Mesothelial cell of epicardium (in vitro differentiated cells): ENCODE data around the gene CMSS1. TPM values are rescaled to one million over a fixed set of nuclear protein-coding genes. Genes with fewer than 3 reads are reported as not detected.

Experiments used
- DNase-seq, 2 experiments: peaks; one replicate each; pipeline ENCODE4 v3.0.0; 2021; ENCODE audit warnings: low spot score in 2 of 2; ENCODE audit not compliant: unreplicated experiment in 2 of 2
- H3K27ac Mint-ChIP-seq: 2 replicates; pipeline ENCODE4 v1.8.0; 2021; ENCODE audit warnings: mixed read lengths
- H3K27me3 Mint-ChIP-seq: 2 replicates; pipeline ENCODE4 v1.8.0; 2021; ENCODE audit warnings: low read depth, mixed read lengths
- H3K36me3 Mint-ChIP-seq: 2 replicates; pipeline ENCODE4 v1.8.0; 2021; ENCODE audit warnings: mixed read lengths
- H3K4me1 Mint-ChIP-seq: 2 replicates; pipeline ENCODE4 v1.8.0; 2021; ENCODE audit warnings: mixed read lengths
- H3K4me3 Mint-ChIP-seq: 2 replicates; pipeline ENCODE4 v1.8.0; 2021; ENCODE audit warnings: mild to moderate bottlenecking, moderate library complexity, mixed read lengths
- H3K9me3 Mint-ChIP-seq: 2 replicates; pipeline ENCODE4 v1.8.0; 2021; ENCODE audit warnings: mixed read lengths
- total RNA-seq: library from RNA; stranded (reverse); gene quantifications from 3 replicates; pipeline ENCODE4 v1.2.1, GENCODE V29; 2021
- TF ChIP-seq, protein P1 (sequence below): fragments of 200-600 bp; sonication (generic); IDR thresholded peaks from one replicate; pipeline ENCODE4 v1.5.0; 2021; ENCODE audit warnings: antibody characterized with exemption; ENCODE audit not compliant: unreplicated experiment

CMSS1 gene
- total RNA-seq, 1 donor from 2014 or later: 30.0 TPM

DNA sequence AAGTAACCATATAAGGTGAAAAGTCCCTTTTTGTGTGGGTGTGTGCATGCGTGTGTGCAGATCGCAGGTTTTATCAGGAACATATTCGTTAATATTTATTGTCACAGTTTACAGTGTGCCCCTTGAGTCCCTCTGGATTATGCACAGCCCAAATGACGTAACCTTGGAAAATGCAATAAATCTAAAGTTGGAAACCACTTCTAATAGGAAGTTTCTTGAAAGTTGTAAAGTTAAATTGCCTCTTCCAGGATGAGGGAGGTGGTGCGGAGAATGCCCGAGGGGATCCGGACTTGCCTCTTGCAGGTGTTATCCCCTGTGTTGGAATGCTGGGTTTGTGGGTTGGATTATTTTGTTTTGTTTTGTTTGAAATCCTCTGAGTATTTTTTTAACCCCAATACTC lies 143.3 kb downstream of the CMSS1 start:
- TF ChIP-seq, protein P1, sequence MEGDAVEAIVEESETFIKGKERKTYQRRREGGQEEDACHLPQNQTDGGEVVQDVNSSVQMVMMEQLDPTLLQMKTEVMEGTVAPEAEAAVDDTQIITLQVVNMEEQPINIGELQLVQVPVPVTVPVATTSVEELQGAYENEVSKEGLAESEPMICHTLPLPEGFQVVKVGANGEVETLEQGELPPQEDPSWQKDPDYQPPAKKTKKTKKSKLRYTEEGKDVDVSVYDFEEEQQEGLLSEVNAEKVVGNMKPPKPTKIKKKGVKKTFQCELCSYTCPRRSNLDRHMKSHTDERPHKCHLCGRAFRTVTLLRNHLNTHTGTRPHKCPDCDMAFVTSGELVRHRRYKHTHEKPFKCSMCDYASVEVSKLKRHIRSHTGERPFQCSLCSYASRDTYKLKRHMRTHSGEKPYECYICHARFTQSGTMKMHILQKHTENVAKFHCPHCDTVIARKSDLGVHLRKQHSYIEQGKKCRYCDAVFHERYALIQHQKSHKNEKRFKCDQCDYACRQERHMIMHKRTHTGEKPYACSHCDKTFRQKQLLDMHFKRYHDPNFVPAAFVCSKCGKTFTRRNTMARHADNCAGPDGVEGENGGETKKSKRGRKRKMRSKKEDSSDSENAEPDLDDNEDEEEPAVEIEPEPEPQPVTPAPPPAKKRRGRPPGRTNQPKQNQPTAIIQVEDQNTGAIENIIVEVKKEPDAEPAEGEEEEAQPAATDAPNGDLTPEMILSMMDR: no peak
- no peaks in the 10 kb centered on the region for H3K27me3 Mint-ChIP-seq
- peak overlapping the region; percentile 80 for H3K27ac Mint-ChIP-seq
- DNase-seq: peak in 1 of 2 experiments; percentile 40
- peaks cover 20% of the 10 kb centered on the region for H3K4me1 Mint-ChIP-seq
- H3K4me3 Mint-ChIP-seq: no peak overlapping the region
- H3K36me3 Mint-ChIP-seq: no peaks in the 10 kb centered on the region
- H3K9me3 Mint-ChIP-seq: no peaks in the 10 kb centered on the region

DNA sequence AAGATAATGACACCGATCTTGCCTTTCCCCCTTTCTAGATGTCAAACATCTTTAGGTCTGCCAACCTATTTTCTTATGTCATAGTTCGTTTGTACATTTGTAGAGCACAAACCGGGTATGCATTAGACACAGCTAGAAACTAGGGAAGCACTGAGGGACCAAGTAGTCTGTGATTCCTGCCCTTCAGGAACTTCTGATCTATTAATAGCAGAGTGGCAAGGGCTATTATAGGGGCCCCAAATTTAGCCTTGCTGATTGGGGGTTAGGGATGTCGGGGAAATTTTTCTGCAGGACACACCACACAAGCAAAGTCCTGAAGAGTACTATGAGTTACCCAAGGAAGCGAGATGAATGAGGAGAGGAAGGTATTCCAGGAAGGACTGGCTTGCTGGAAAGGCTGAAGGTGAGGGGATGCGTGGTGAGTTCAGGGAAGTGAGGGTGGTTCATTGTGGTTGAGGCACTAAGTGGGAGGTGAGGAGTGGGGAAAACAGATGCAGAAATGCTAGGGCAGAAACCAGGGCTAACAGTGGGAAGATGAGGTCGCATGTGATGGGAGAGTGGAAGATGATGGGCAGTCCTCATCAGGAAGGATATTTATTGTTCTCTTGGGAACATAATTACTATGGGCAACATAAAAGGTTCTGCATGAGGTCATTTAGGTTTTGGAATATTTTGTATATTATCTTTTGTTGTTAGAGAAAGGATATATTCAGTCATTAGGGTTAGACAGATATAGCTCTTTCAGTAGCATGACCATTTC lies 144.3 kb downstream of the CMSS1 start:
- Mint-ChIP-seq H3K27ac (no peak overlapping the region), H3K4me3 (no peak overlapping the region), H3K27me3 (no peaks in the 10 kb centered on the region), H3K4me1 (peaks cover 20% of the 10 kb centered on the region), H3K9me3 (no peaks in the 10 kb centered on the region), H3K36me3 (no peaks in the 10 kb centered on the region)
- DNase-seq: no peak
- TF ChIP-seq, protein P1: no peak

DNA sequence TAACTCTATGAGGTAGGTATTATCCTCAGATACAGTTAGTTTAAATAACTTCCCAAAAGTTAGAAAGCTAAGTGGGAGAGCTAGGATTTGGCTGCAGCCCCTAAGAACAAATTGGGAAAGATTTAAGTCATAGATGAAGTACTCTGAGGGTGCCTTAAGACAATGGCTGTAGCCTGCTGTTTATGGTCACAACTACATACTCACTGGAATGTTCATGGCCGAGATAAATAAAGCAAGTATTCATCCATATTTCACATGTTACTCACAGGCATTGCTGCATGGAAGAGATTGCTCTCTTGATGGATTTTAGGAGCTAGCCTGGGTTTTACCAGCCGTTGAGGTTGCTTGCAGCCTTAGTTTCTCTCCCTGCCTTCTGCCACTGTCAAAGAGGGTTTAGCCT lies 145.0 kb downstream of the CMSS1 start:
- Mint-ChIP-seq H3K9me3 (no peaks in the 10 kb centered on the region), H3K4me1 (peaks cover 20% of the 10 kb centered on the region), H3K36me3 (no peaks in the 10 kb centered on the region), H3K27me3 (no peaks in the 10 kb centered on the region), H3K27ac (no peak overlapping the region), H3K4me3 (no peak overlapping the region)
- DNase-seq: no peak
- TF ChIP-seq, protein P1: no peak

DNA sequence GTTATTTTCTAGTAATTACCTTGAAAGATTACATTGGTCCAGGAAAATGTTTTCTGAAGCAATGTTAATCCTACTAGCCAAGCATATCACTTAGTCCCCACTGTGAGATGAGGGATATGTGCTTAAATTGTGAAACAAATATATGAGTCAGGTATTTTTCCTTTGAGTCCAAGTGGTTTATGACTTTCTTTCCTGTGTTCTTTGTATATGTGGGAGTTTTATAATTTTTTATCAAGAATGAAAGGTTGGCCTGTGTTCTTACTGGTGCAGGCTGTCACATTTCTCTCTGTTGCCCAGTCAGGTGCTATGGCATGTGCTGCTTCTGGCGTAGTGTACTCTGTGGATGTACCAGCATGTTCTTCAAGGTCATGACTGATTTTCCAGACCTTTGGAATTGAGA lies 147.4 kb downstream of the CMSS1 start:
- Mint-ChIP-seq H3K9me3 (no peaks in the 10 kb centered on the region), H3K4me3 (no peak overlapping the region), H3K27me3 (no peaks in the 10 kb centered on the region), H3K36me3 (no peaks in the 10 kb centered on the region), H3K27ac (no peak overlapping the region), H3K4me1 (peaks cover 20% of the 10 kb centered on the region)
- no peak for DNase-seq
- TF ChIP-seq, protein P1: no peak

DNA sequence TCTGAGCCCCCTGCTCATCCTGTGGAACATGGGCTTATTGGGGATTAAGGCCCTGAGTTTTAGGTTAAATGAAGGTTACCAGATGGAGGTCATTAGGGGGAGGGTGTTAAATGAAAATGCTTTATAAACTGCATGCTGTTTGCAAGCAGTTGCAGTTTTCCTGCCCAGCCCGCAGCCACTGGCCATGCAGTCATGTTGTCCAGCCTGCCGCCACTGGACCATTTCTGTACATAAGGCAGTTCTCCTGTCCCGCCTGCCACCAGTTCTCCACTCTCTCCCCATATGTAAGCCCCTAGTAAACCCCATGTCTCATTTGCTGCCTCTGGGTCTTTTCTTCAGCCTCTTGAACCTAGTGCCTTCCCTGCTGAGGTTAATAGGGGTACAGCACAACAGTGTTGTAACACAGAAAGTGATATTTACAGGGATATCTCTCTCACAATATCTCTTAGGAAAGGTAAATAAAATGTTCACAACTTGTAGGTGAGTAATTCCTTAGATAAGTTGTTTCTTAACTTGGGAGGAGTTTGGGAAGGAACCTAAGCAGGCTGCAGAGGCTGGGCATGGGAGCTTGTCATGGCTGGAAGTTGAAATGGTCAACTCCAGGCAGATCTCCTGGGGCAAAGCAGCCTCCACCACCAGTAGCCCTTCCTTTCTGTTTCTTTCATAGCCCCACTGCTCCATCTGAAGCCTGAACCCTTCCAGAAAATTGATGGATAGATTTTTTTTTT lies 148.2 kb downstream of the CMSS1 start:
- no peak for DNase-seq
- H3K4me3 Mint-ChIP-seq: no peak overlapping the region
- H3K9me3 Mint-ChIP-seq: no peaks in the 10 kb centered on the region
- TF ChIP-seq, protein P1: no peak
- H3K4me1 Mint-ChIP-seq: peaks cover 16% of the 10 kb centered on the region
- no peak overlapping the region for H3K27ac Mint-ChIP-seq
- H3K36me3 Mint-ChIP-seq: no peaks in the 10 kb centered on the region
- no peaks in the 10 kb centered on the region for H3K27me3 Mint-ChIP-seq
